Neural cell (in vitro differentiated cells): ENCODE results near the gene SLC16A13. TPM values are rescaled to one million over a fixed set of nuclear protein-coding genes. Genes with fewer than 3 reads are reported as not detected.
A peak's percentile ranks its signal among the peaks of the same experiment; 100 is the strongest.

ENCODE experiments used
- H2AFZ ChIP-seq: fragments of 200-600, 300-800 bp; sonication (generic), shearing (Covaris generic); 2 replicates; pipeline ENCODE4 v1.6.0; 2014; ENCODE audit warnings: low read depth, mild to moderate bottlenecking, antibody characterized with exemption, low read length, moderate library complexity
- H3F3A ChIP-seq: fragments of 200-600 bp; shearing (Covaris generic); 2 replicates; pipeline ENCODE4 v1.6.1; 2016; ENCODE audit warnings: mild to moderate bottlenecking, moderate library complexity, mixed read lengths, antibody characterized with exemption, low read length; ENCODE audit not compliant: insufficient read depth, poor library complexity, severe bottlenecking
- H3K27ac ChIP-seq: fragments of 200-600, 300-800 bp; sonication (generic), shearing (Covaris generic); 2 replicates; pipeline ENCODE4 v1.5.1; 2014; ENCODE audit warnings: mild to moderate bottlenecking, low read length, moderate library complexity
- H3K27me3 ChIP-seq: fragments of 300-800, 200-600 bp; sonication (generic), shearing (Covaris generic); 2 replicates; pipeline ENCODE4 v1.6.0; 2014; ENCODE audit warnings: mild to moderate bottlenecking, low read depth, low read length, moderate library complexity; ENCODE audit not compliant: insufficient read depth
- H3K36me3 ChIP-seq: fragments of 300-800, 200-600 bp; sonication (generic), shearing (Covaris generic); 2 replicates; pipeline ENCODE4 v1.5.1; 2014; ENCODE audit warnings: mild to moderate bottlenecking, antibody characterized with exemption, low read length, moderate library complexity; ENCODE audit not compliant: insufficient read depth
- H3K4me2 ChIP-seq: fragments of 300-800, 200-600 bp; sonication (generic), shearing (Covaris generic); 2 replicates; pipeline ENCODE4 v1.6.0; 2014; ENCODE audit warnings: mild to moderate bottlenecking, low read length
- H3K4me3 ChIP-seq: fragments of 300-800, 200-600 bp; sonication (generic), shearing (Covaris generic); 2 replicates; pipeline ENCODE4 v1.5.1; 2014; ENCODE audit warnings: mild to moderate bottlenecking, low read length, moderate library complexity
- H3K79me2 ChIP-seq: fragments of 200-600 bp; shearing (Covaris generic); replicated peaks from 2 replicates; pipeline ENCODE4 v1.6.0; 2014; ENCODE audit warnings: mild to moderate bottlenecking, low read length, moderate library complexity; ENCODE audit not compliant: insufficient read depth
- H3K9ac ChIP-seq: fragments of 300-800, 200-600 bp; sonication (generic), shearing (Covaris generic); 2 replicates; pipeline ENCODE4 v1.6.1; 2016; ENCODE audit warnings: mild to moderate bottlenecking, low read length, mixed read lengths
- H3K9me2 ChIP-seq: fragments of 200-600 bp; shearing (Covaris generic); 2 replicates; pipeline ENCODE4 v1.6.1; 2016; ENCODE audit warnings: mild to moderate bottlenecking, low read length, mixed read lengths; ENCODE audit not compliant: insufficient read depth
- H3K9me3 ChIP-seq: fragments of 200-600, 300-800 bp; sonication (generic), shearing (Covaris generic); 2 replicates; pipeline ENCODE4 v1.6.1; 2016; ENCODE audit warnings: mild to moderate bottlenecking, mixed run types, low read length, moderate library complexity, mixed read lengths
- H4K20me1 ChIP-seq: fragments of 200-600 bp; shearing (Covaris generic); 2 replicates; pipeline ENCODE4 v1.6.1; 2016; ENCODE audit warnings: mild to moderate bottlenecking, mixed run types; ENCODE audit not compliant: insufficient read depth
- CTCF ChIP-seq: fragments of 450-650 bp; IDR thresholded peaks from 2 replicates; pipeline ENCODE4 v1.5.1; 2014; ENCODE audit warnings: antibody characterized with exemption, mild to moderate bottlenecking, moderate library complexity; ENCODE audit not compliant: poor library complexity, severe bottlenecking
- EP300 ChIP-seq: fragments of 450-650 bp; conservative IDR thresholded peaks from 2 replicates; pipeline ENCODE4 v1.6.1; 2014; ENCODE audit warnings: antibody characterized with exemption, mild to moderate bottlenecking, moderate library complexity; ENCODE audit not compliant: poor library complexity, severe bottlenecking
- EZH2 ChIP-seq: fragments of 200-600, 300-800 bp; shearing (Covaris generic), sonication (generic); IDR thresholded peaks from 2 replicates; pipeline ENCODE4 v1.6.1; 2014; ENCODE audit warnings: antibody characterized with exemption, low read length, borderline replicate concordance, mild to moderate bottlenecking; ENCODE audit not compliant: insufficient read depth, poor library complexity, severe bottlenecking
- MXI1 ChIP-seq: fragments of 450-650 bp; conservative IDR thresholded peaks from 2 replicates; pipeline ENCODE4 v1.6.1; 2014; ENCODE audit warnings: antibody characterized with exemption, mild to moderate bottlenecking; ENCODE audit not compliant: poor library complexity, severe bottlenecking
- POLR2AphosphoS5 ChIP-seq: IDR thresholded peaks from 2 replicates; pipeline ENCODE4 v1.6.1; 2012
- RAD21 ChIP-seq: fragments of 450-650 bp; conservative IDR thresholded peaks from 2 replicates; pipeline ENCODE4 v1.6.1; 2014; ENCODE audit warnings: antibody characterized with exemption, mild to moderate bottlenecking, moderate library complexity
- SMC3 ChIP-seq: fragments of 450-650 bp; conservative IDR thresholded peaks from 2 replicates; pipeline ENCODE4 v1.6.1; 2014; ENCODE audit warnings: antibody characterized with exemption, mild to moderate bottlenecking, moderate library complexity; ENCODE audit not compliant: poor library complexity
- TAF1 ChIP-seq: IDR thresholded peaks from 2 replicates; pipeline ENCODE4 v1.6.1; 2012; ENCODE audit warnings: low read depth
- polyA plus RNA-seq: library from polyadenylated mRNA; depleted of rRNA; stranded (reverse); fragments of >200 nt; gene quantifications from 2 replicates; pipeline ENCODE4 v1.2.3, GENCODE V29; 2014
- TF ChIP-seq, protein P1 (sequence below): IDR thresholded peaks from 2 replicates; pipeline ENCODE4 v1.6.1; 2012; ENCODE audit warnings: borderline replicate concordance

Gene SLC16A13
- polyA plus RNA-seq, 1 donor from 2014 or later = not detected

DNA sequence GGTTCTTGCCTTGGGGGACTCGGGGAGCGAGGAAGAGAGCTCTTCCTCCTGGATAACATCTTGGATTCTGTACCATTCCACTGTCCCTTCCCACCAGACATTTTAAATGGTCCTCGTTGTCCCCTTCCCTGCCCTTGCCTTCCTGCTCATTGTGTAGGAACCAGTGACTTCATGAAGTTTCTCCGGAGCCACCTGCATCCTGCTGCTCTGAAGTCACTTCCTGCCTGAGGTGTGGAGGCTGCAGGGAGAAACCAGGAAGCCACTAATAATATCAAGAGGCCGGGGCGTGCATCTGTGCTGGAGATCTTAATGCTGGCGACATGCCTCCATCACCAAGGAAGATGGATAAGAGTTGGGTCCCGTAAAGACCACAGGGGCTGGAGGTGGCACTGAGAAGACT lies 6.2 kb upstream of the SLC16A13 start:
- TF ChIP-seq TAF1 (no peak), CTCF (no peak), POLR2AphosphoS5 (no peak), EP300 (no peak), MXI1 (no peak), SMC3 (no peak), EZH2 (no peak), RAD21 (no peak)
- TF ChIP-seq, protein P1, sequence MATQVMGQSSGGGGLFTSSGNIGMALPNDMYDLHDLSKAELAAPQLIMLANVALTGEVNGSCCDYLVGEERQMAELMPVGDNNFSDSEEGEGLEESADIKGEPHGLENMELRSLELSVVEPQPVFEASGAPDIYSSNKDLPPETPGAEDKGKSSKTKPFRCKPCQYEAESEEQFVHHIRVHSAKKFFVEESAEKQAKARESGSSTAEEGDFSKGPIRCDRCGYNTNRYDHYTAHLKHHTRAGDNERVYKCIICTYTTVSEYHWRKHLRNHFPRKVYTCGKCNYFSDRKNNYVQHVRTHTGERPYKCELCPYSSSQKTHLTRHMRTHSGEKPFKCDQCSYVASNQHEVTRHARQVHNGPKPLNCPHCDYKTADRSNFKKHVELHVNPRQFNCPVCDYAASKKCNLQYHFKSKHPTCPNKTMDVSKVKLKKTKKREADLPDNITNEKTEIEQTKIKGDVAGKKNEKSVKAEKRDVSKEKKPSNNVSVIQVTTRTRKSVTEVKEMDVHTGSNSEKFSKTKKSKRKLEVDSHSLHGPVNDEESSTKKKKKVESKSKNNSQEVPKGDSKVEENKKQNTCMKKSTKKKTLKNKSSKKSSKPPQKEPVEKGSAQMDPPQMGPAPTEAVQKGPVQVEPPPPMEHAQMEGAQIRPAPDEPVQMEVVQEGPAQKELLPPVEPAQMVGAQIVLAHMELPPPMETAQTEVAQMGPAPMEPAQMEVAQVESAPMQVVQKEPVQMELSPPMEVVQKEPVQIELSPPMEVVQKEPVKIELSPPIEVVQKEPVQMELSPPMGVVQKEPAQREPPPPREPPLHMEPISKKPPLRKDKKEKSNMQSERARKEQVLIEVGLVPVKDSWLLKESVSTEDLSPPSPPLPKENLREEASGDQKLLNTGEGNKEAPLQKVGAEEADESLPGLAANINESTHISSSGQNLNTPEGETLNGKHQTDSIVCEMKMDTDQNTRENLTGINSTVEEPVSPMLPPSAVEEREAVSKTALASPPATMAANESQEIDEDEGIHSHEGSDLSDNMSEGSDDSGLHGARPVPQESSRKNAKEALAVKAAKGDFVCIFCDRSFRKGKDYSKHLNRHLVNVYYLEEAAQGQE = no peak
- no peak overlapping the region for H3K4me3 ChIP-seq
- no peaks in the 10 kb centered on the region for H3K9me3 ChIP-seq
- H3K27me3 ChIP-seq = no peaks in the 10 kb centered on the region
- H3K4me2 ChIP-seq = no peak overlapping the region
- no peak overlapping the region for H3K27ac ChIP-seq
- no peaks in the 10 kb centered on the region for H3K9me2 ChIP-seq
- no peaks in the 10 kb centered on the region for H4K20me1 ChIP-seq
- no peaks in the 10 kb centered on the region for H3K79me2 ChIP-seq
- no peaks in the 10 kb centered on the region for H3K36me3 ChIP-seq
- no peak overlapping the region for H2AFZ ChIP-seq
- H3K9ac ChIP-seq = no peak overlapping the region
- H3F3A ChIP-seq = no peaks in the 10 kb centered on the region

DNA sequence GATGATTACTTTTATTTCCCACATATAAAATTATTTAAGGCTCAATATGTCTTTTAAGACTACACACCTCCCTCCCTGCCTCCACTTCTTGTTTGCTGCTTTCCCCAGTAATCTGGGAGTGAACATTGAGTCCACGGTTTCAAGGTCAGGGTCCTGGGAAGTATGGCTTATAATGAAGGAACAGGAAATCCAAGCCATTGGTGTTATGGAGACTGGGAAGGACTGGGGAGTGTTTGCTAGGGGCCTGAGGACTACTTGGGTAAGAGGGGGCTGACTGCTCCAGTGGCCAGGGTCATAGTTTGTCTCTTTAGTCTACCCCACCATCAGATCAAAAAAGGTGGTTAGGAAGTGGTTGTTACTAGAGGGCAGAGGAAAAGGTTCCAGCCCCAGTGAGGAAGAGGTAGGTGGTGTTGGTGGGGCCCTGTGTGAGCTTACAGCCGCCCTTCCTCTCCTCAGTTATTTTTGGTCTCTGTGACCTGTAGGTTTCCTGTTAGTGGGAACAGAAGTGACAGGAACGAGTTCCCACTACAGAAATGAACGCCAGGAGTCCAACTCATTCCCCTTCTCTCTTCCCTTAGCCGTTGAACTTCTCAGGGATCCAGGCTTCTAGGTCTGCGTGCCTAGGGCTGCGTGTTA lies 742 bp upstream of the SLC16A13 start:
- H3K9me2 ChIP-seq = no peaks in the 10 kb centered on the region
- peak overlapping the region; percentile 67 for H3K4me2 ChIP-seq
- no peaks in the 10 kb centered on the region for H3K36me3 ChIP-seq
- peak overlapping the region; percentile 92 for H3K9ac ChIP-seq
- peak overlapping the region; percentile 77 for H2AFZ ChIP-seq
- no peaks in the 10 kb centered on the region for H3K9me3 ChIP-seq
- no peaks in the 10 kb centered on the region for H3K79me2 ChIP-seq
- peak overlapping the region; percentile 81 for H3K27ac ChIP-seq
- TF ChIP-seq POLR2AphosphoS5 (no peak), RAD21 (no peak), EZH2 (no peak), TAF1 (no peak), CTCF (no peak), MXI1 (no peak), EP300 (no peak), SMC3 (no peak)
- TF ChIP-seq, protein P1 = no peak
- H3K4me3 ChIP-seq = peak overlapping the region; percentile 97
- H3K27me3 ChIP-seq = no peaks in the 10 kb centered on the region
- H3F3A ChIP-seq = no peaks in the 10 kb centered on the region
- H4K20me1 ChIP-seq = no peaks in the 10 kb centered on the region
